Omental fat pad (tissue), 4 donors: Measurements from ENCODE around the gene PPM1J. TPM values are rescaled to one million over a fixed set of nuclear protein-coding genes. Genes with fewer than 3 reads are reported as not detected.
"Not testable (repeated sequence)": the region's sequence is repeated elsewhere in the genome, so short reads cannot be mapped to it uniquely, and the experiment has no call there.

Source experiments
- ATAC-seq: fragments of 150-250 bp; one replicate; pipeline ENCODE4 v1.9.1; 2016; ENCODE audit warnings: mild to moderate bottlenecking, moderate library complexity; ENCODE audit not compliant: low FRiP score
- DNase-seq: peaks from one replicate; pipeline ENCODE4 v3.0.0-alpha.2; 2019; ENCODE audit warnings: low spot score
- CTCF ChIP-seq, 3 donors: fragments of 450-650 bp; IDR thresholded peaks; one replicate each; pipeline ENCODE4 v1.5.1; 2016 to 2017; ENCODE audit warnings: antibody characterized with exemption in 3 of 3, mild to moderate bottlenecking in 3 of 3, moderate library complexity in 2 of 3
- total RNA-seq, 4 donors: library from RNA; depleted of rRNA; stranded (reverse); fragments of >200 nt; gene quantifications; one replicate each; pipeline ENCODE4 v1.1.0, GENCODE V29; 2016

PPM1J gene
- total RNA-seq, 4 donors from 2014 or later = 0.63 to 1.7 (median 1.5) TPM

- no peak for ATAC-seq
- TF ChIP-seq CTCF (IDR thresholded peaks at IDR 0.05) = no peak
- DNase-seq = no peak
These were observed 12.6 kb upstream of the PPM1J start for GRCh38 chr1:112727716-112728115.

GRCh38 chr1:112724240-112724639, 9.1 kb upstream of the PPM1J start:
- not testable (repeated sequence) for DNase-seq

GRCh38 chr1:112723511-112723839, 8.3 kb upstream of the PPM1J start:
- ATAC-seq = no peak
- no peak for DNase-seq
- TF ChIP-seq CTCF (IDR thresholded peaks at IDR 0.05) = no peak

More at GRCh38 chr1:112724240-112724639, 9.1 kb upstream of the PPM1J start:
- ATAC-seq = not testable (repeated sequence)

- ATAC-seq = peak; percentile 55
- DNase-seq = no peak
- TF ChIP-seq CTCF (IDR thresholded peaks at IDR 0.05) = no peak
These were observed 7.7 kb upstream of the PPM1J start for GRCh38 chr1:112722601-112723510.

- ATAC-seq (no peak), DNase-seq (no peak)
- TF ChIP-seq CTCF (IDR thresholded peaks at IDR 0.05) = no peak
These were observed 6.9 kb upstream of the PPM1J start for GRCh38 chr1:112721966-112722524.

- not testable (repeated sequence) for DNase-seq, ATAC-seq
These were observed 6.2 kb upstream of the PPM1J start for GRCh38 chr1:112721294-112721693.

- TF ChIP-seq CTCF (IDR thresholded peaks at IDR 0.05) = no peak
- no peak for ATAC-seq
- no peak for DNase-seq
These were observed 5.7 kb upstream of the PPM1J start for GRCh38 chr1:112720800-112721199.

- DNase-seq = no peak
- no peak for ATAC-seq
These were observed 4.6 kb upstream of the PPM1J start for GRCh38 chr1:112719706-112720105.

More at GRCh38 chr1:112719706-112720105, 4.6 kb upstream of the PPM1J start:
- TF ChIP-seq CTCF (IDR thresholded peaks at IDR 0.05) = no peak
